SIG-M5 treated with dmso at 0.1 percent for 504 hours (cell line): Measurements from ENCODE around the gene PRKCZ.

Experiments used
- DNase-seq: peaks from one replicate; lab custom pipeline; 2025; ENCODE audit not compliant: unreplicated experiment; lab: John Stamatoyannopoulos, UW

The PRKCZ gene

GRCh38 chr1:2224170-2224584, 174.0 kb downstream of the PRKCZ start:
- DNase-seq, result no peak

GRCh38 chr1:2224631-2225428, 174.6 kb downstream of the PRKCZ start:
- no peak for DNase-seq

- DNase-seq, result no peak
Measured at GRCh38 chr1:2226525-2227345, 176.5 kb downstream of the PRKCZ start.

GRCh38 chr1:2227346-2228156, 177.3 kb downstream of the PRKCZ start:
- peak; percentile 91 for DNase-seq

- DNase-seq, result no peak
Measured at GRCh38 chr1:2228157-2228594, 178.0 kb downstream of the PRKCZ start, which contains the start of gene SKI. SKI (plus strand) TSS chr1:2228319; CDS start chr1:2228767, 448 bp downstream.

- DNase-seq, result no peak
Measured at GRCh38 chr1:2228694-2229036, 178.5 kb downstream of the PRKCZ start.

GRCh38 chr1:2229037-2229864, 179.0 kb downstream of the PRKCZ start:
- no peak for DNase-seq

GRCh38 chr1:2229911-2230731, 179.9 kb downstream of the PRKCZ start:
- DNase-seq, result peak; percentile 11

GRCh38 chr1:2230781-2231531, 180.7 kb downstream of the PRKCZ start:
- DNase-seq, result no peak

- peak; percentile 85 for DNase-seq
Measured at GRCh38 chr1:2231532-2232254, 181.5 kb downstream of the PRKCZ start.

GRCh38 chr1:2232255-2232915, 182.2 kb downstream of the PRKCZ start:
- no peak for DNase-seq

GRCh38 chr1:2232916-2233438, 182.8 kb downstream of the PRKCZ start:
- no peak for DNase-seq

- DNase-seq, result peak; percentile 6
Measured at GRCh38 chr1:2233468-2233867, 183.3 kb downstream of the PRKCZ start.

GRCh38 chr1:2233997-2234761, 184.0 kb downstream of the PRKCZ start:
- DNase-seq, result peak; percentile 97

- peak; percentile 77 for DNase-seq
Measured at GRCh38 chr1:2234762-2235113, 184.5 kb downstream of the PRKCZ start.
